Stimulated activated naive CD8-positive, alpha-beta T cell treated with anti-CD3 and anti-CD28 coated beads, Interleukin-15, Interleukin-2, amounts not matched to agents 100 U/mL and 50 U/mL, for 24 hours (primary cell): ENCODE results near the gene PDAP1.
"Not testable (repeated sequence)": the region's sequence is repeated elsewhere in the genome, so short reads cannot be mapped to it uniquely, and the experiment has no call there.

Source experiments
- ATAC-seq: fragments of 150-1000 bp; cut with Tn5 transposase; one replicate; pipeline ENCODE4 v1.10.0; 2021
- DNase-seq: peaks from one replicate; pipeline ENCODE4 v3.0.0; 2021

PDAP1 gene

DNA sequence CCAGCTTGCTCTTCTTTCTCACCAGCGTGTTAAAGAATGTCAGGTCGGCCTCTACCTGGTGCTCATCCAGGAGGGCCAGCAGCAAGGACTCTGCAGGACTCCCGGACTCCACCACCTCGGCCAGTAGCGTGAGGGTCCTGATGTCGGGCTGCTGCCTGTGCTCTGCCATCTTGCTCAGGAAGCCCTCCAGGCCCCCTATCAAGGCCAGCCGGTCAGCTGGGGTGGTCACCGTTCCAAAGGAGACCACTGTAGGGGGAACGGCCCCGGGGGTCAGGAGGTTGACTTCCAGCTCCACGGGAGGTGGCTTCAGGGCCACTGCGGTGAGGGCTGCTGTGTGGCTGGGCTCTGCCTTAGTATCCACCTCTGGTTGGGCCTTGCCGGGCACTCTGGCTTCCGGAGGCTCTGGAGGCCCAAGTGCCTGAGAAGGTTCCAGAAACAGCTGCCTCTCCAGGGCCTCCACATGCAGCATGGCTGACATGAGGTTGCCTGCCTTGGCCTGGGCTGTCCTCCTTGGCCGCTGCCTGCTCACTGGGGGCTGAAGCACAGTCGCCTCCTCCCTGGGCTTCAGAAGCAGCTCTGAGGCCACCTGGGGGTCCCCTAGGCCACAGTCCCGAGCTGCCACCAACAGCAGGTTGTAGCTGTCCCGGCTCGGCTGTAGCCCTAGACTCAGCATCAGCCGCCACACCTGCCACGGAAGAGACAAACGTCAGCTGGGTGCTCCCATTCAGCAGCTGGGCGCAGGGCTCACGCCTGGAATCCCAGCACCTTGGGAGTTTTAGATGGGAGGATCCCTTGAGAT, 16.7 kb upstream of the PDAP1 start:
- ATAC-seq (peak; percentile 10), DNase-seq (no peak)

DNA sequence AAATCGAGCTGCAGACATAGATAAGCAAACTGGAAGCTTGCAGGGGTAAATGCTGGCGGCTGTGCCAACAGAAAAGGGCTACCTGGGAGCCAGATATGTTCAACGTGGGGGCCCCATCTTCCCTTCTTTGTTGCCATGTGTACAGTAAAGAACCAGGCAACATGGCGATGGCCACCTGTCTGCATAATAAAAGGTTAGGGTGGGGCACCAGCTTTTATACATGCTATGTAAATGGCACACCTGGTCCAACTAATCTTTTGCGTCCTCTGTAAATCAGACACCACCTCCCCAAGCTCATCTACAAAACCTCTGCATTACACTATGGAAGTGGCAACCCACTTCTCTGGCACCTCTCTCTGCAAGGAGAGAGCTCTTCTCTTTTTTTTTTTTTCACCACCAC, 14.2 kb upstream of the PDAP1 start:
- ATAC-seq = no peak
- no peak for DNase-seq

DNA sequence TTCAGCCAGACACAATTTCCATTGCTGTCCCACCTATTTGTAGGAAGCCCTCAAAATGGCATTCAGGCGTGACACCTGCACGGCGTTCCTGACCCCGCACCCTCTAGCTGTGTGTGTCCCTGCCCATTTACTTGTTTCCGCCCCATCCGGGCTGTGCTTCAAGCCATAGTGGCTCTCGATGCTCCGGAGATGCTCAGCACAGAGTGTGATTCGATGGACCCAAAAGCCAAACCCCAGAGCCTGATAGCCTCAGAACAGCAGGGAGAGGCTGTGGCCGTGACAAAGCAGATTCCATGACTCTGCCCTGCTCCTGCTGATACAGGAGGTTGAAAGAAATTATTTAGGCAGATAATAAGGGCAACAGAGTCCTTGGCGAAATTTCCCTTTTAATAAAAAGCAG, 13.8 kb upstream of the PDAP1 start:
- ATAC-seq (no peak), DNase-seq (no peak)

DNA sequence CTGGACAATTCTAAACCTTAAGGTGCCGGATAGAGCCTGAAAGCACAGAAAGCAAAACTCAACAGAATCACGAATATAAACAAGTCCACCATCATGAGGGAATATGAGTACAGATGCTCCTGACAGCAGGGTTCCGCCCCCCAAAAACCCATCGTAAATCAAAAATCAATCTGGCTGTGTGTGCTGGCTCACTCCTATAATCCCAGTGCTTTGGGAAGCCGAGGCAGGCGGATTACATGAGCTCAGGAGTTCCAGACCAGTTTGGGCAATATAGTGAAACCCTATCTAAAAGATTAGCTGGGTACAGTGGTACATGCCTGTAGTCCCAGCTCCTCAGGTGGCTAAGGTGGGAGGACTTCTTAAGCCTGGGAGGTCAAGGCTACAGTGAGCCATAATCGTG, 12.6 kb upstream of the PDAP1 start:
- ATAC-seq (no peak), DNase-seq (no peak)

DNA sequence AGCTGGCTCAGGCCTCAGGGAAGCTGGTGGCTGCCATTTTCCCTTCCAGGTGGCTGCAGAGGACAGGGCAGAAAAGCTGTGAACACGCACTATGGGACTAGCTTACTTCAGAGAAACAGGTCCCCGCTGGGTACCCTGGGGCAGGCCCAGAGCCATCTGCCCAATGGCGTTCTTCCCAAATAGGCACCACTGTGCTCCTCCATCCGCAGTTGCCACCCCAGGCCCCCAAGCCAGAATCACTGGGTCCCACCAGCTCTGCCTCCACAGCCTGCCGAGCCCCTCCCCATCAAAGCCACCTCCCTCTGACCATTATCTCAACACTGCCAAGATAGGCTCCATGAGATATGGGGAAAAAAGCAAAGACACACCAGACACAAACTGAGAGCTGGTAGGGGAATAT, 11.8 kb upstream of the PDAP1 start:
- no peak for ATAC-seq
- DNase-seq = no peak

GRCh38 chr7:99419323-99420021, 11.1 kb upstream of the PDAP1 start:
- no peak for DNase-seq
- no peak for ATAC-seq

DNA sequence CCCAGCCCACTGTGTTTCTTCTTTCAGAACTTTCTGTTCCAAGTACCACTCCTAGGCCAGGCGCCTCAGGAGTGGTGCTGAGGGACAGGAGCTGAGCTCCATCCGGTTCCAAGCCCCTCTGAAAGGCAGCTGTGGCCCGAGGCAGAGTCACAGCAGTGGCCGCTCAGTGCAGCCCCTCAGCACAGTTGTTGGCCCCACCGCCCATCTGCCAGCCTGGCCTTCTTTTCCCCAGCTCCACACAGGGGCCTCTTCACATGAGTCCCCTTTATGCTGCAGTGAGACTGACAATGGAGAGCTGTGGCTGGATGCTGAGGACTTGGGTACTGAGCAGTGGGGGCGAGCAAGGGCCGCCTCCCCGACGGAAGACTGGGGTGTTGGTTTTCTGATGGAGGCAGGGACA, 9.9 kb upstream of the PDAP1 start:
- DNase-seq (no peak), ATAC-seq (no peak)

- peak; percentile 42 for DNase-seq
- not testable (repeated sequence) for ATAC-seq
Measured at GRCh38 chr7:99415513-99416127, 7.2 kb upstream of the PDAP1 start.

- ATAC-seq (no peak), DNase-seq (no peak)
Measured at GRCh38 chr7:99410635-99411034, 2.2 kb upstream of the PDAP1 start.

- no peak for DNase-seq
- no peak for ATAC-seq
Measured at GRCh38 chr7:99409806-99410205, 1.4 kb upstream of the PDAP1 start.

- no peak for ATAC-seq
Measured at GRCh38 chr7:99409192-99409572, 785 bp upstream of the PDAP1 start.

GRCh38 chr7:99407872-99408378, 472 bp downstream of the PDAP1 start:
- ATAC-seq (peak; percentile 8), DNase-seq (peak; percentile 40)

More at GRCh38 chr7:99409192-99409572, 785 bp upstream of the PDAP1 start:
- DNase-seq = no peak

GRCh38 chr7:99406557-99406956, 1.8 kb downstream of the PDAP1 start:
- ATAC-seq (no peak), DNase-seq (no peak)

DNA sequence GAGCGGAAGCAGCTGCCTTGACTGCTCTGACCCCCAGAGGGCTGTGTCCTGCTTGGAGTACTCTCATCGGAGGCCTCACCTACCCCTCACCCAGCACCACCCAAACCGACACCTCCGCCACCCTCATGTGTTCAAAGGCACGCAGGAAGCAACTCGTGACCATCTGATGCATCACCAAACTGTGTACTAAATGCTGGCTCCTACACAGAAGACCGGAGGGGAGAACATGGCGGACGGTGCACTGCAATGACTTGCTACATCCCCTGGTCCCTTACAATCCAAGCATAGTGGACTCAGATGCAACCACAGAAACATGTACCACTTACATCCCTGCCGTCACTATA, 3.4 kb downstream of the PDAP1 start:
- DNase-seq = no peak
- no peak for ATAC-seq

DNA sequence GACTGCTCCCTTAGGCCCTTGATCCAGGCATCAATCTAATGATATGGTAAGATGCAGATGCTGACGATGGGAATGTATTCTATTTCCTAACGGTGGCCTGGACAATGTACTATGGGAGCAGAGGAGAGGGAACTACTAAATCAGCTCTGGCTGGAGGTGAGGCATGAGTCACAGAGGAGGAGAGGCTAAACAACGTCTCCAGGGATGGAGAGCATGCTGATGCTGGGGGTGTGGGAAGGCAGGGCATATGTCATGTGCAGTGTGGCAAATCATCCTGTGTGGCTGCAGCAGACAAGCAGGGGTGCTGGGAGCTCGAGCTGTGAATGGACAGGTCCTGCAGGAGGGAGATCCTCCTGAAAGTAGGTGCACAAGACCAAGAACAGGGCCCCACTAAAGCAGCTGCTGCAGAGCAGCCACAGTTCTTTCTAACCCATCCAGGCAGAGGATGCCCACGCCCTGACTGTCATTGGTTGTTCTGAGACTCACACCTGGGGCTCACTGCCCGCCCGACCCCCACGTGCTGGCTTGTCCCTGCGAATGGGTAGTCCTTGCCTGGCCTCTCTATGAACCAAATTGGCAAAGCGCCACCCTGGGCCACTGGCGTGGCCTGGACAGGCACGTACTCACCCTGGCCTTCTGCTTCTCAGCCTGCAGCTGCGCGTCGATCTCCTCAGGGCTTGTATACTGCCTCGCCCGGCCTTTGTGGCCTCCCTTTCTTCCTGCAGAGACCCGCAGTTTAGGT, 4.0 kb downstream of the PDAP1 start:
- no peak for DNase-seq
- ATAC-seq = no peak

- ATAC-seq (no peak), DNase-seq (no peak)
Measured at GRCh38 chr7:99403764-99404163, 4.6 kb downstream of the PDAP1 start.

GRCh38 chr7:99402854-99403253, 5.5 kb downstream of the PDAP1 start:
- ATAC-seq (no peak), DNase-seq (no peak)

- DNase-seq = no peak
- no peak for ATAC-seq
Measured at GRCh38 chr7:99399597-99399996, 8.8 kb downstream of the PDAP1 start.

DNA sequence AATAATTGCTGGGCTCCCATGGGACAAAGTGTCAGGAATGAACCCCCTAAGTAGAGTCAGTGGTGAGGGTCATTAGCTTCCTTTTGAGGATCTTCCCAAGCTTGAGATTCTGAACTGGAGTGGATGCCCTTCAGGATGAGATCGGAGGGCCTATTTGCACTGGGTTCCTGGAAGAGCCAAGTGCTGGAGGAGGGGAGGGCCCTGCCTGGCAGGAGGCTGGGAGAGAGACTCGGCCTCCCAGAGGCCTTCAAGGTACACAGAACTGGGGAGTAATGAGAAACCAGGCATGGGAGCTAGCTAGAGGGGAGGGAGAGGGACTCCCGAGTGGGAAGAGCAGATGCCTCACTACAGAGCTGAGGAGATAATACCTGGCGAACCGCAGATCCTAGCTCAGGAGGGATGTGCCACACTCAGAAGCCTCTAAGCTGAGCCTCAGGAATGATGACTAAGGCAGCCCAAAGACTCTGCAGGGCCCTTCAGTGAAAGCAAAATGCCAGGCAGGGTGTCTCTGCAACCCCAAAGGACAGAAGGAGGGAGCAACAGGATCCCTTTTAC, 9.4 kb downstream of the PDAP1 start:
- no peak for ATAC-seq
- no peak for DNase-seq

DNA sequence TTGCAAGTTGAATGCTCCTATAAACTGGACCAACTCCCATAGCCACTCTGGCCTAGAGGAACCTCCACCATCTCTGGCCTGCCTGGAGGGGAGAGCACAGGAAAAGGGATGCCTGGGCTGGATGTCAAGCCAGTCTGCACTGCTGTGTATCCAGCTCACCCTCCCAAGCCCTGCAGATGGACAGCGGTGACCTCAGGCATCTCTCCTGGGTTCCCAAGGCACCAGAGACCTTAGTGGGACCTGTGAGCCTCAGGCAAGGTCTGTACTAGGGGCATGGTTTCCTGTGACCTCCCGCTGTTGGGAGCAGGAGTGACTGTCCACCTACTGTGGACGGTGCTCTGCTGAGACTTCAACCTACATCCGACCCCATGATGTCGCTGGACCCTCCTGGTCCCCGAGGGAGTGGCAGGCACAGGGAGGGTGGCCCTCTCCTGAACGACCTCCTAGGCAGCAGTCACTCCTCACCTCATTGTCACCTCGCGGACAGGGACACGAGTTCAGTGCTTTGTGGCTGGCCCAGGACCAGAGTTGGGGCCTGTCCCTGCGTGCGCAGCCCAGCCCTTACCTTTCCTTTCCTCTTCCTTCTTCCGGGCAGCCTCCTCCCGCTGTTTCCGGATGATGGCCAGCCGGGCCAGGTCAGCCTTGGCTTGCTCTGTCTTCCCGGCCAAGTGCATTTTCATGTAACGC, 11.0 kb downstream of the PDAP1 start:
- ATAC-seq = no peak
- no peak for DNase-seq

GRCh38 chr7:99396418-99397296, 11.7 kb downstream of the PDAP1 start:
- DNase-seq = no peak
- no peak for ATAC-seq
